DOHH2 (cell line): ENCODE measurements around the gene NHLH1.

Experiments used
- EZH2phosphoT487 ChIP-seq: fragments of 200-600 bp; sonication (generic); IDR thresholded peaks from 2 replicates; pipeline ENCODE4 v1.6.1; 2017; ENCODE audit warnings: borderline replicate concordance, mild to moderate bottlenecking, antibody characterized with exemption, low read length, moderate library complexity, mixed read lengths
- TF ChIP-seq, protein P1 (sequence below): fragments of 200-600 bp; sonication (generic); IDR thresholded peaks from one replicate; pipeline ENCODE4 v1.5.1; 2014; ENCODE audit warnings: antibody characterized with exemption, mild to moderate bottlenecking, low read depth, low read length; ENCODE audit not compliant: poor library complexity, severe bottlenecking

DNA sequence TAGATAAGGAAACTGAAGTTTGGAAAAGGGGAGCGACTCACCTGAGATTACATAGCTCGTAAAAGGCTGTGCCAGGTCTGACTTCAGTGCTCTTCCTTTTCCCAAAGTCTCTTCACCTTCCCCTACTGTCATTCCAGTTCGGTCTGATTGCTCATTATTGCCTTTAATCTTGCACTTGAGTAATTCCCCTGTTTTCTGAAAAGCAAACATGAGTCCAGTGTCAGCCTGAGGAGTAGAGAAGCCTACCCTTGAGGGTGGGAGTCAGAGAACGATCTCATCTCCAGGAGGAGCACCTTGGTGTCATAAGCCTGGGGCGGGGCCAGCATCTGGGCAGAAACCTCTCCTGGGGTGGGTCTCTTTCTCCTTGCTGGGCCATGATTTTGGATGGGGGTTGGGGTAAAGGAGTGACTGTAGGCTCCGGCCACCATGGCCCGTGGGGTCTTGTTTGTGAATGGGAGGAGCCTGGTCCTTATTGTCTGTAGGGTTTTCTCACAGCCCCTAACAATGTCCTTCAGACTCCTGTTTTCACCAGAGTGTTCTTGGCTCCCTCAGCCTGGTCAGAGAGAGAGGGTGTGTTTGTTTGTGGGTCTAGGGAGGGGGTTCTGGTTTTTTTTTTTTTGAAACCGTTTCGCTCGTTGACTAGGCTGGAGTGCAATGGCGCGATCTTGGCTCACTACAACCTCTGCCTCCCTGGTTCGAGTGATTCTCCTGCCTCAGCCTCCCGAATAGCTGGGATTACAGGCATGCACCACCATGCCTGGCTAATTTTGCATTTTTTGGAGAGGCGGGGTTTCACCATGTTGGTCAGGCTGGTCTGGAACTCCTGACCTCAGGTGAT lies 39.5 kb downstream of the NHLH1 start:
- TF ChIP-seq, protein P1, sequence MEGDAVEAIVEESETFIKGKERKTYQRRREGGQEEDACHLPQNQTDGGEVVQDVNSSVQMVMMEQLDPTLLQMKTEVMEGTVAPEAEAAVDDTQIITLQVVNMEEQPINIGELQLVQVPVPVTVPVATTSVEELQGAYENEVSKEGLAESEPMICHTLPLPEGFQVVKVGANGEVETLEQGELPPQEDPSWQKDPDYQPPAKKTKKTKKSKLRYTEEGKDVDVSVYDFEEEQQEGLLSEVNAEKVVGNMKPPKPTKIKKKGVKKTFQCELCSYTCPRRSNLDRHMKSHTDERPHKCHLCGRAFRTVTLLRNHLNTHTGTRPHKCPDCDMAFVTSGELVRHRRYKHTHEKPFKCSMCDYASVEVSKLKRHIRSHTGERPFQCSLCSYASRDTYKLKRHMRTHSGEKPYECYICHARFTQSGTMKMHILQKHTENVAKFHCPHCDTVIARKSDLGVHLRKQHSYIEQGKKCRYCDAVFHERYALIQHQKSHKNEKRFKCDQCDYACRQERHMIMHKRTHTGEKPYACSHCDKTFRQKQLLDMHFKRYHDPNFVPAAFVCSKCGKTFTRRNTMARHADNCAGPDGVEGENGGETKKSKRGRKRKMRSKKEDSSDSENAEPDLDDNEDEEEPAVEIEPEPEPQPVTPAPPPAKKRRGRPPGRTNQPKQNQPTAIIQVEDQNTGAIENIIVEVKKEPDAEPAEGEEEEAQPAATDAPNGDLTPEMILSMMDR = no peak
- no peak for TF ChIP-seq EZH2phosphoT487
